Activated CD4-positive, alpha-beta T cell treated with anti-CD3 and anti-CD28 coated beads for 4 hours (primary cell): ENCODE measurements around the gene GPRC5D.
A peak's percentile ranks its signal among the peaks of the same experiment; 100 is the strongest.

ENCODE experiments used
- DNase-seq, 2 donors: peaks; one replicate each; pipeline ENCODE4 v3.0.0-alpha.2; 2020

Gene GPRC5D

DNA sequence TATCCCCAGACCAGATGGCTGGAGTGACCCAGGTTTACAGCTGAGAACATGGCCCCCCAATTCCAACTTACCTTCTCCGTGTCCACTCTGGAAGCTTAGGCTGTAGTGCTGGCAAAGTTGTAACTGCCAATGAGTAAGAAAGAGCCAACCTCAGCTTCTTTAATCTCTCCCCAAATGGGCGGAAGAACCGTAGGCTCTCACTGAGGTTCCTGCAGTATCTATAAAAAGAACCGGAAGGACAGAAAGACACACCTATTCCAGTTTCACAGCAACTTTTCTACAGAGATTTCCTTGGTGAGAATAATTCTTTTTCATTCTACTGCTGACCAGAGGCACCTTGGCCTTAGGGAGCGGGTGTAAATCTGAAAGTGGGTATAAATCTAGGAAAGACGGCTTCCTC is at the start of gene GPRC5D:
GPRC5D (minus strand) TSS at position 135 of the 400 bp plus-strand sequence. CDS start 1,786 bp downstream, outside the sequence.
- no peak for DNase-seq

DNA sequence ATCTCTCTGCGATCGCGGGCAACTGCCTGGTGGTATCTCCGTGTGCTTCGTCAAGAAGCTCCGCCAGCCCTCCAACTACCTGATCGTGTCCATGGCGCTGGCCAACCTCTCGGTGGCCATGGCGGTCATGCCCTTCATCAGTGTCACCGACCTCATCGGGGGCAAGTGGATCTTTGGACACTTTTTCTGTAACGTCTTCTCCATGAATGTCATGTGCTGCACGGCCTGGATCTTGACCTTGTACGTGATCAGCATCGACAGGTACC is 49.7 kb upstream of the GPRC5D start:
- DNase-seq: no peak

DNA sequence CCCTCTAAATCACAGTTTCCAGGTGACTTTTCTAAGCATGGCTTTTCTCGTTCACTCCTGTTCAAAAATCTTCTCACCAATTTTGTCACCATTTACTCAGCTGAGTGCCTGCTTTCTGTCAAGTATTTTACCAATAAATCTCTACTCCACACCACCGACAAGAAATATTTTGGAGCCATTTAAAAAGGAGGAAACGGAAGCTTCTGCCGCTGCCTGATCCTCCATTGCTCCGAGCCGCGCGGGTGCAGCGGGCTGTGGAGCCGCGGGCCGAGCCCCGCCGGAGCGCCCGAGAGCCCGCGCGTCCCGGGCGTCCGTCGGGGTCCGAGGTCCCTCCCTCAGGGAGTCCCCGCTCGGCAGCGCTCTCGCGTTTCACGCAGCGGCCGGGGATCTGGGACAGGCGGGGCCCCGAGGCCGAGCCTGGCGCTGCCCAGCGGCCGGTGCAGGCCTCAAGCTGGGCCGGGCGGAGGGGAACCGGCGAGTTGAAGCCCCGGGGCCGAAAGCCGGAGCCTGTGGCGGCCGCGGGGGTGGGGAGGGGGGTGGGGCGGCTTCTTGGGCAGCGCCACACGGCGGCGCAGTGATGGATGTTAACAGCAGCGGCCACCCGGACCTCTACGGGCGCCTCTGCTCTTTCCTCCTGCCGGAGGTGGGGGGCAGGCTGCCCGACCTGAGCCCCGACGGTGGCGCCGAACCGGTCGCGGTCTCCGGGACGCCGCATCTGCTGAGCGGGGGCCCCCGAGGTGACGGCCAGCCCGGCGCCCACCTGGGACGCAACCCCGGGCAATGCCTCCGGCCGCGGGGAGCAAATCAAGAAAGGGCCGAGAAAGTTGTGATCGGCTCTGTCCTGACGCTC is 49.2 kb upstream of the GPRC5D start:
- peak; percentile 16 to 35 for DNase-seq

DNA sequence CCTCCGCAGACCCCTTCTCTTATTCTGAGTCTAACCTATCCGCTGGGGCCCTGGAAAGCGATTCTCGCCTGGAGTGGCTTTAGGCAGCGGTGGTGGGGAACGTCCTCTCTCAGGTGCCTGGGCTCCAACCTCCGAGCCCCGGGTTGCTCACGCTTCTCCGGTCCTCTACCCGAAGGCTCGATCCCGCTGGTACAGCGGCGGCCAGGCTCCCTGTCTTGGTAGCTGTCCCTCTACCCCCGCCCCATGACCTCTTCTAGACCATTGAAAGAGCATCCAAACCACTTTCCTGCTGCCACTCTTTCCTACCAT is 48.6 kb upstream of the GPRC5D start:
- no peak for DNase-seq

DNA sequence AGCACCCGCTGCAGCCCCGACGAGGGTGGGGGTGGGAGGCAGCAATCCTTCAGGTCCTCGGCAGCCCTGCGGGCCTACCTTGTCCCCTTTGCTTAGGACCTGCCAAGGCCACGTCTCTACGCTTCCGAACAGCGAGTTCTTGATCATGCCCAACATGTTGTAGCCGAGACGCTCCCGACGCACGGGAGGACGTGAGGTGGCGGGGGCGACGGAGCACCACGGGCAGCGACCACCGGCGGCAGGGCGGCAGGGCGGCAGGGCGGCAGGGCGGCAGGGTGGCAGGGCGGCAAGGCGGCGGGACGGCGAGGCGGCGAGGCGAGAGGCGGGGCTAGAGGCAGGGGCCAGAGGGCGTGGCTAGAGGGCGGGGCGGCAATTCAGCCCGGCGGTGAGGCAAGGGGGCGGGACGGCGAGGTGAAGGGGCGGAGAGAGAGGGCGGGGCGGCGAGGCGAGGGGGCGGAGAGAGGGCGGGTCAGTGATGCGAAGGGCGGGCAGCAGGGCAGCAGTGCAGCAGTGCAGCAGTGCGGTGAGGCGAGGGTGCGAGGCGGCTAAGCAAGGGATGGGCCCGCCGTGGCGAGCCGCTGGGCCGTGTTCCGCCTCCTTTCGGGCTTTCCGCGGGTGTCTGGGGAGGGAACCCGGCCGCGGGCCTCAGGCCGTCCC is 48.1 kb upstream of the GPRC5D start, which contains the start of gene HEBP1:
HEBP1 (minus strand) TSS at position 307 of the 657 bp plus-strand sequence; CDS start at position 156, 151 bp downstream.
- peak; percentile 96 to 97 for DNase-seq

DNA sequence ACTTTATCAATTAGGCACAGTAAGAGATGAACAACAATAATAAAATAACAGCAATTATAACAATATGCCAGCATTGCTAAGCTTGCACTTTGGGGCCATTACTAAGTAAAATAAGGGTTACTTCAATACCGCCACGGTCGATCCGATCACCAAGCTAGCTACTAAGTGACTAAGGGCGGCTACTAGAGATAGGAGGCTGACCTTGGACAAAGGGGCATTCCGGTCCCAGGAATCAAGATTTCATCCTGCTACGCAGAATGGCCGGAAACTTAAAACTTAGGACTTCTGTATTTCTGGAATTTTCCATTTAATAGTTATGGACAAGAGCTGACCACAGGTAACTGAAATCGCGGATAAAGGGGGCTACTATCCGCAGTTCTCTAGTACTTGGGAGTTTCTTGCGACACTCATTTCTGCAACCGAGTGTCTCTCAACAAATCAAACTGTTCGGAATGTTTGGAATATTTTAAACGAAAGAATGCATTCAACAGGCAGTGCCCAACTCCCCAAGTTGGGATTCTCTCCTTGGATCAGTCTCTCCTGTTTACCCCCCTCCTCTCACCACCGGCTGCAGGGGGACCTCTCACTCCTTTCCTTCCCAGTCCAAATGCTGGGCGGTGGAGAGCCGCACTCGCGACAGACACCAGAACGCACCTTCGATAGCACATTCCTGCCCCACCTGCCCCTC is 47.4 kb upstream of the GPRC5D start:
- no peak for DNase-seq

DNA sequence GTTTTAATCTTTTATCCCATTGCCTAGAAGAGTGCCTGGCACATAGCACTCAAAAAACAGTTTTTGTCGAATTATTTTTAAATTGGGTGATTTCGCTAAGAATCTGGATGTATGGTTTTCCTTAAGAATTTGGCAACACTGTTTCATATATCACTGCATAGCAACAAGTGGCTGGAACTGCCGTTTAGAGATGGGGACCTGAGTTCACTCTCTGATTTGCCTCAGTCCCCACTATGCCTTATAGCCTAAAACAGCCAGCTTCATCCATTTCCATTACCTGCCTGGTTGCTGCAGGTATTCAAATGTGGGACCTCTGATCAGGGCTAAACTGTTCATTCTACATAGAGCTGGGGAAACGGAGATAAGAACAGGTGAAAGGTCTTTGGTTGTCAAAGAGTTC is 46.3 kb upstream of the GPRC5D start:
- no peak for DNase-seq

DNA sequence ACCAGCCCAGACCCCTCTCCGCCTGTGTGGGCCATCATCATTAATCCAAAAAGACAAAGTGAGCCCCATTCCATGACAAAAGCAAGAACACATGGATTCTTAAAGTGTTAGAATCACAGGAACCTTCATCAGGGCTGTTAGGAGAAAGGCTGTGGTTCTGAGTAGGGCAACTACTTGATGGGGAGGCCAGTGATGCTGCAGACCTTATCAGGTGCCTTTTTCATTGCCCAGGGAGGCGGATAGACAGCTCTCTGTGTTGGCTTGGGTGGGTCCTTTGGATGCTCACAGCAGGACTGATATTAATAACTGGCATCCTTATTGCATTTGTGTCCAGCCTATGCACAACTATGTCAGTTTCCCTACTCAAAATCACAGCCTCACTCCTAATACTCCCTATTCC is 45.8 kb upstream of the GPRC5D start:
- no peak for DNase-seq

DNA sequence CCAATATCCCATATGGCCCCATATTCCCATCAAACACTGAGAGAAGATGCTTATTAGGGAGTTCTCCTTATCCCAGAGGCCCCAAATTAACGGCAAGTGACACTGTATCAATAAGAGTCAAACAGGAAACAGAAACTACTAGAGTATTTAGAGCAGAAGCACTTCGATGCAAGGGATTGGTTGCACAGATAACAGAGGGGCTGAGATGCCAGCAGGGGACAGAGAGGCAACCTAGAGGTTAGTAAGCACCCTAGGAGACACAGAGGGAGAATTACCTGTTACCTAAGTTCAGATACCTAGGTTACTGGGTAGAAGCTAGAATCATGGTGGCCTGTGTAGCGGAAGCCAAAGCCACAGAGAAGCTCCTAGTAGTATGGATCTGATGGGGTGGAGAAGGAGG is 45.2 kb upstream of the GPRC5D start:
- no peak for DNase-seq

DNA sequence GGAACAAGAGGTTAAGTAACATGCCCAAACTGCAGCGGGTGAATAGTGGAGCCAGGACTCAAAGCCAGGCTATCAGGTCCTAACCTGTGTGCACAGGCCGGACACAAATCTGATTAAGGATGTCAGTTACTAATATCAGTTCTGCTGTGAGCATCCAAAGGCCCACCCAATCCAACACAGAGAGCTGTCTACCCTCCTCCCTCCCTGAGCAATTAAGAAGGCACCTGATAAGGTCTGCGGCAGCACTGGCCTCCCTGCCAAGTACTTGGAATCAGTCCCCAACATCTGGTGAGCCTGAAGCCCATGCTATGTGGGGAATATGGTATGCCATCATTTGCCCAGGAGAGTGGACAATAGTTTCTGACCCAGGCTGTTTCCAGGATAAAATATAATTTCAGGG is 44.2 kb upstream of the GPRC5D start:
- DNase-seq: no peak

DNA sequence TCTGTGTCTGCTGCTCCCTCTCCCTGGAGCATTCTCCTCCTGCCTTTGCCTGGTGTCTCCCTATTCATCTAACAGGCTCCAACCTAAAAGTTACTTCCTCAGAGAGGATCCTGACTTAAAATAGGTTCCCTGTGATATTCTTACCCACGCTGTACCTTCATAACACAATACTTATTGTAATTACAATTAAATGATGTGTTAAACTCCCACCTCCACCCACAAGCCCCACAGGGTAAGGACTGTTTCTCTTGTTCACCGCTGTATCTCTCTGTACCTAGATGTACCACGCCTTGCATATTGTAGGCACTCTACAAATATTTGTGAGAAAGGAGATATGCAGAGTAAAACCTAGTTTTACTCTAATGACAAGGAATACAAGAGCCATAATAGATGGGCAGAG is 43.1 kb upstream of the GPRC5D start:
- DNase-seq: no peak

DNA sequence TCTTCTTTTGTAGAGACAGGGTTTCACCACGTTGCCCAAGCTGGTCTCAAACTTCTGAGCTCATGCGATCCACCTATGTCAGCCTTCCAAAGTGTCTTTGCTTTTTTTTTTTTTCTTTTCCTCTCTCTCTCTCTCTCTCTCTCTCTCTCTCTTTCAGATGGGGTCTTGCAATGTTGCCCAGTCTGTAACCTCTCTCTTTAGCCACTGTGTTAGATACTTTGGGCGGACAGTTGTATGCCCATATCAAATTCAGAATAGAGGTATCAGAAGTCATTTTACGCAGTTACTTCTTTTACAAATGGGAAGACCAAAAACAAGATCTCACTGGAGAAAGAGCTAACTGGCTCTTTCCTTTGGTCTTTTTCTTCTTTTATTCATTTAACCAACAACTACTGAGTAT is 41.4 kb upstream of the GPRC5D start:
- no peak for DNase-seq

DNA sequence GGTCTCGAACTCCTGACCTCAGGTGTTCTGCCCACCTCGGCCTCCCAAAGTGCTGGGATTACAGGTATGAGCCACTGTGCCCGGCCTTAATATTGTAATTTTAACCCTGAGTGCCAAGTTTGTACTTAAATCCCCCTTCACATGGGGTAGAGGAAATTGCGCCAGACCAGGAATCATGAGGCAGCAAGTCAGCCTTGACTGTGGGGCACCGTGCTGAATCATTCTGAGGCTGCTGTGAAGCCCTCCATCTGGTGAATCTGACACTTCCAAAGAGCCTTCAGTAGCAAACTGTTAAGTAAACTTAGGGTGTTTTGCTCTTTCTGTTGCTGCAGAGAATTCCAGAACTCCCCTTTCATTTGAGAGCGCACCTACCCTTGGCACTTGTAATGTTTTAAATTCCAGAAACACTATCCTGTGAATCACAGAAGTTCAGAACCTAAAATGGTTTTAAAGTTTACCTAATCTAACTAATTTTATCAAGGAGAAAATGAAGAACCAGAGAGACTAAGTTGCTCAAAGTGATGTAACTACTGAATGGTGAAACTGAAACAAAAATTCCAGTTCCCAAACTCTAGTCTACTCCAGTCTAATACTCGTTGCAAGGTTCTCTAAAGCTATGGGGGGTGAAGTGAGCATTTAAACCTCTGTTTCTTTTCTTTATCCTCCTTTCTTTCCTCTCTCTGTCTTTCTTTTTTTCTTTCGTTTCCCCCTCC is 40.6 kb upstream of the GPRC5D start:
- DNase-seq: no peak

DNA sequence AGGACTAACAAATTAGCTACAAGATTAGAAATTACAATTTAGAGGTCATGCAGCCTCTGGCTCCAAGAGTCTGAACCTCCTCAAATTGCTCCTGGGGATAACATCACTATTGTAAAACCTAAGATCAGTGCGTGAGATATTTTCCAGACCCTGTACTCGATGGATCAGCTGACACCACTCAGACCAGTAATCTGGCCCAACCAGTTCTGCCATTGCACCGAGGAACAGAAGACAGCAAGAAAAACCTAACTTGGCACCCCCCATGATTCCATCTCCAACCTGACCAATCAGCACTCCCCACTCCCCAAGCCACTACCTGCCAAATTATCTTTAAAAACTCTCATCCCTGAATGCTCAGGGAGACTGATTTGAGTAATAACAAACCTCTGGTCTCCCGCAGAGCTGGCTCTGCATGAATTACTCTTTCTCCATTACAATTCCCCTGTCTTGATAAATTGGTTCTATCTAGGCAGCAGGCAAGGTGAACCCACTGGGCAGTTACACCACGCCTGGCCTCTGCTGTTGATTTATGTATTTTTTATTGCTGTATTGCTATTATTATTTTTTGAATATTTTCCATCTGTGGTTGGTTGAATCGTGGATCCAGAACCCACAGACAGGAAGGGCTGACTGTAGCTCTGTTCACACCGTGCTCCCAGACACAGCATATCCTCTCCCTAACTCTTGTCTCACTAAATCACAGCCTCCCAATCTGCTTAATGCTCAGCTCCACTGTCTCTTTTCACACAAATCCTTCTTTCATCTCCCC is 38.9 kb upstream of the GPRC5D start:
- DNase-seq: no peak

DNA sequence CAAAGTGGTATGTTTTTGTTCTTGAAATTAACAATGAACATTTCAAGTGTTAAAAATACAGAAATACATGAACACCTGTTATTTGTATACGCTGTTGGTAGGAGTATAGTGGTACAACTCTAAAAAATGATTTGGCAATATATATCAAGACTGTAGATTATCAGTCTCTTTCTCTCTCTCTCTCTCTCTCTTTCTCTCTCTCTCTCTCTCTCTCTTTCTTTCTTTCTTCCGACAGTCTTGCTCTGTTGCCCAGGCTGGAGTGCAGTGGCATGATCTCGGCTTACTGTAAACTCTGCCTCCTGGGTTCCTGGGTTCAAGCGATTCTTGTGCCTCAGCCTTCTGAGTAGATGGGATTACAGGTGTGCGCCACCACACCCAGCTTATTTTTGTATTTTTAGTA is 35.5 kb upstream of the GPRC5D start:
- DNase-seq: no peak

DNA sequence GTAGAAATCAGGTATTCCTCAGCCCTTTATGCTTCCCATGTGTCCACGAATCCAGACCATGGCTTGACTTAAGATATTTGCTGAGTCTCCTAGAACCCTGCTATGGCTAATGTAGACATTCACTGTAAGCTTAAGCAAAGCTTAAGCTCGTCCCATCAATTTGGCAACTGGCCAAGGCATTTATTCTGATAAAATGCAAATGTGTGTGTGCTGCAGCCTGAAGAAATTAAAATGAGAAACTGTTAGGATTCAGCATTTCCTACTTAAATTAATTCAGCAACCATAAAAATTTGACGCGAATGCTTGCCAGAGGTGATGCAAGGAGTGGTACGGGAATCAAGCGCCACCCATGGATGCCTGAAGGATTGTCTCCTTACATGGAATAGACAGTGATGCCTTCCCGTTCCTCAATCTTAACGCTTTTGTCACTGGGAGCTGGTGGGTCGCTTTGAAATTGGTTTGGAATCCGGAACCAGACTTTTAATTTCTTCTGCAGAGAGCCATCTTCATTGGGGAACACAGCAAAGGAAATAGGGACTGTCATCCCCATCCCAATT is 34.9 kb upstream of the GPRC5D start:
- DNase-seq: no peak

DNA sequence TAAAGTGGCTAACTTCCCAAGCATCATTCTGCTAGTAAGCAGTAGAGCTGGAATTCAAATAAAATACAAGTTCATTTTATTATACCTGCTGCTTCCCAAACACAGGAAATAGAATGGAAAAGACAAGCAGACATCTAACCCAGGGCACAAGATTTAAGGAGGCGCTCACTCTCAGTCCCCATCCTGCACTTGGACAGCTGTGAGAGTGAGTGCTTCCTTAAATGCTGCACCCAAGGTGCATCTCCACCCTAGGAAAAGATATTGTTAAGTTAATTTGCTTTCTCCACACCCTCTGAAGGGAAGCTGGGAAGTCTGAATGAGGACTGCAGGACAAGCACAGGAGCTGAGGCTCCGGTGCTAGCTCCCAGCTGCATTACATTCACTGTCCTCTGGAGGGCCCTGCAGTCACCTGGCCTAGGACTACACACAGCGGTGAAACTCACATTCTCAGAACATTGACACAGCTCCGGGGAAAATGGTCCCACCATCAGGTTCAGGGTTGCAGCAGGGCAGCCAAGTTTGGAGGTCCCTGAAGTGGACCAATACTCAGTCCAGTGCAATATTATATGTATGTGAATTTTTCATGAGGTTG is 33.9 kb upstream of the GPRC5D start:
- DNase-seq: no peak

DNA sequence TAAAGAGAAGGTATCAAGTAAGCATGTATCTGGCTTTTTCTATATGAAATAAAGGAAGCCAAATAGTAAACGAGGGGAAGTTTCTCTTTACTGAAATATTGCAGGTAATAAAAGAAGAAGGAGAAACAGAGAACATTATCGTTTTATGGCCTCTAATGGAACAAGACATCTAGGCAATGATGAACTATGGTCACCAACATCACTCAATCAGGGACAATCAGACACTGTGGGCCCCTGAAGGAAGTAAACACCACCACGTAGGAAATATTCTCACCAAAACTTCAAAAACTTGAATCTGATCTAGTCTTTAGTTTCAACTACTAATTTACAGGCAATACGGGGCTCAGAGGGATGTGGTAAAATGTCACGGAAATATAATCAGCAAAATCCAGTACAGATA is 32.2 kb upstream of the GPRC5D start:
- DNase-seq: no peak

DNA sequence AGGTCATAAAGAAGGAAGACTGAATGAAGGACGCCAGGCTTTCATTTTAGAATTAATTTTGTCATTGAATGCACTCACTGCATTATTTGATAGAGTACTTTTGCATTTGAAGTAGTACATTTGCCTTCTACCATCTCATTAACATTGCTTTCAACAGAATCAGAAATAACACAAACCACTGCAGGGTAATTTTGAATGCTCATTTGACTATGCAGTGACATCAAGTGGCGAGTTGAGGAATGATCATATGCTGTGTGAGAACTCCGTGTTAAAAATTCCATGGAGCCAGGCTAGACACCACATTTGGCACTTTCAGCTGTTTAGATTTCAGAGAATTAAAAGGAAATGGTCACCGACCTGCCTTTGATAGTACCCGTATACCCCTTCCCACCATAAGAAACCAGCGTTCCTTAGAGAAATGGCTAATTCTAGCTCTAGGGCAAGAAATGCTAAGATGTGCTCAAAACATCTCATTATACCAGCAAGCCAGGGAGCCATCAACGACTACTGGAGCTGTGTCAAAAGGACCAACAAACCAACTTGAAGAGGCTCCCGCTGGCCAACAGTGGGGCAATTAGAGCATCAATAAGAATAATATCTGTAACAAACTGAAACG is 31.6 kb upstream of the GPRC5D start:
- no peak for DNase-seq

DNA sequence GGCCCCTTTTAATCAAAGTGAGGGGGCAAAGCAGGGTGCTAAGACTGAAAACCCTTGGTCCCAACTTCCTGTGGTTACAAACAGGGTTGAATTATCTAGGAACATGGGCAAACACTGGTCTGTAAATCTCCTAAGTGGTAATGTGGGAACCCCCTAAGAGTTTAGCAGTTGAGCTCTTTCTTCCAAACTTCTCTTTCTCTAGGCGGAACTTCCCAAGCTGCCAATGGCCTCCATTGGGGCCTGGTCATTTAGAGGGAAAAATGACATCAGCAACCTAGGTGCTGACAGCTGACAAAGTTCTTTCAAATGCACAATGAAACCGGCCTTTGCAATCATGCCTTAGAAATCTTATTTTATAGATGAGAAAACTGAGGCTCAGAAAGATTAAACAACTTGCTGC is 30.4 kb upstream of the GPRC5D start:
- DNase-seq: no peak

DNA sequence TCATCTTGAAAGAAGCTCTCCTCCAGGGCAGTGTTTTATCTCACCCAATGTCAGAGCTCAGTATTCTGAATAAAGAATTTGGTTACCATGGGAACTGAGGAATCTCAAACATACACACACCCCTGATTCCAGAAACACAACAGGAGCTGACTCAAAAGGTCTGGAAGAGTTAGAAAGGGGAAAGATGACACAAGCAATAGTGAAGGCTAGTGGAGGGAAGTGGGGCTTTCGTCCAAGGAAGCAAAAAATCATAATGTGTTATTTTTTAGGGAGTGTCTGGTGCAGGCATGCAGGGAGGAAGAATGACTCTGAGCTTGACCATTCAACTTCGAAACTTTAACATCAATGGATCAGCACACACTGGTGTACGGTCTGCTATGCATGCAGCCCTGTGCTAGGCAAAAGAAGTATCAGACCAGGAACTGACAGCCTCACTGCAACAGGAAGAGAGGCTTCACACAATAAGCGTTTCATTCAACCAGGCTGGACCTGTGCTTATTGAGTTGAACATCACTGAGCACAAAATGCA is 27.8 kb upstream of the GPRC5D start:
- no peak for DNase-seq
